Activated T-cell treated with anti-CD3 and anti-CD28 coated beads, Interleukin-2, amount 50 U/mL, for 24 hours (primary cell): Measurements from ENCODE around the gene RPS6KC1.
"Not testable (repeated sequence)": the region's sequence is repeated elsewhere in the genome, so short reads cannot be mapped to it uniquely, and the experiment has no call there.

Experiments
- DNase-seq: peaks from one replicate; pipeline ENCODE4 v3.0.0-alpha.2; 2020
- H3K27ac Mint-ChIP-seq: 2 replicates; pipeline ENCODE4 v1.8.0; 2020; ENCODE audit warnings: mild to moderate bottlenecking, mixed read lengths
- H3K27me3 Mint-ChIP-seq: 2 replicates; pipeline ENCODE4 v1.8.0; 2020; ENCODE audit warnings: mixed read lengths
- H3K36me3 Mint-ChIP-seq: 2 replicates; pipeline ENCODE4 v1.8.0; 2020; ENCODE audit warnings: low read depth, mixed read lengths
- H3K4me1 Mint-ChIP-seq: 2 replicates; pipeline ENCODE4 v1.8.0; 2020; ENCODE audit warnings: low read depth, mixed read lengths
- H3K4me3 Mint-ChIP-seq: 2 replicates; pipeline ENCODE4 v1.8.0; 2020; ENCODE audit warnings: mild to moderate bottlenecking, moderate library complexity, mixed read lengths
- H3K9me3 Mint-ChIP-seq: 2 replicates; pipeline ENCODE4 v1.8.0; 2020; ENCODE audit warnings: mixed read lengths

Gene RPS6KC1

GRCh38 chr1:213107613-213108012 lies 56.6 kb downstream of the RPS6KC1 start:
- Mint-ChIP-seq H3K4me3 (no peak overlapping the region), H3K27ac (no peak overlapping the region)
- DNase-seq = no peak

DNA sequence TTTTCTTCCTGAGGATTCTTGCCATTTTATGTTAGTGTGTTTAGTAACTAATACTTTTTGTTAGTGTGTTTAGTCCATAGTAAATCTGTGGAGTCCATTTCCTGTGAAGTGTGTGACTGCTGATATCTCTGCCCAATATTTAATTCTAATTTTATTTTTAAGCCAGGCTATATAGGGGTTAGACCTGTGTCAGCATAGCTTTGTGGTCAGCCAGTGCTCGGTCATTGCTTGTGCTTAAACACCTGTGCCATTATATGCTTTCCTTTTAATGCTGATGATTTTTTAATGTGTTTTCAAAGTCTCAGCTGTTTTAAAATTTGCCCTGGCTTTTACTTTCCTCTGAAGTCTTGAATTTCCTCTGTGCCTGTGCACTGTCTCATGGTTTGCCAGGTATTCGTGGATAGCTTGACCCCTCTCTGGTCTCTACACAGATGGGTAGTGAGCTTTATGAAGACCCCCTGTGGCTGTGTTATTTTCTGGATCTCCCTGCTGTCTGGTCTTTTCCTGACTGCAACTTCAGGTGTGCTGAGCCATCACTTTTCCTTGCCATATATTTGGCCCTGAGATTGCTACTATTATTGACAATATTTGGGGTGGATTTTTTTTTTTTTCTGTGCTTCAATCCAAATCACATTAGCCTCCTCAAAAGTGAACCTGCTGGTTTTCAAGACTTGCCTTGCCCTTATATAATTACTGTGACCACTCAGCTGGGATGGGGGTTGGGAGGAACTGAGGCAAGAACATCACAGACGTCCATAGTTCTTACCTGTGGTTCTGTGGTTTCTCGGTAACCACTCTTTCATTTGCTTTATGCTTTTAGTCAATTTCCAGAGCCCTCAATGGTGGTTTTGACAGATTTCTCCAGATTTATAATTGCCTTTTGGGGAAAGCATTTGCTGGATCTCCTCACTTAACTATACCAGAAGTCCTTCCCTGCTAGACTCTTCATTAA lies 59.6 kb downstream of the RPS6KC1 start:
- Mint-ChIP-seq H3K4me1 (peaks cover 12% of the 10 kb centered on the region), H3K27ac (no peak overlapping the region), H3K4me3 (no peak overlapping the region), H3K36me3 (peaks cover 17% of the 10 kb centered on the region), H3K9me3 (no peaks in the 10 kb centered on the region), H3K27me3 (no peaks in the 10 kb centered on the region)
- DNase-seq = no peak

More at GRCh38 chr1:213107613-213108012, 56.6 kb downstream of the RPS6KC1 start:
- no peaks in the 10 kb centered on the region for H3K27me3 Mint-ChIP-seq
- peaks cover 25% of the 10 kb centered on the region for H3K4me1 Mint-ChIP-seq
- H3K36me3 Mint-ChIP-seq = peaks cover 23% of the 10 kb centered on the region
- H3K9me3 Mint-ChIP-seq = no peaks in the 10 kb centered on the region

GRCh38 chr1:213111502-213111901 lies 60.5 kb downstream of the RPS6KC1 start:
- peaks cover 12% of the 10 kb centered on the region for H3K4me1 Mint-ChIP-seq
- no peak overlapping the region for H3K27ac Mint-ChIP-seq
- no peak for DNase-seq
- H3K36me3 Mint-ChIP-seq = peaks cover 9% of the 10 kb centered on the region
- H3K4me3 Mint-ChIP-seq = no peak overlapping the region
- H3K9me3 Mint-ChIP-seq = no peaks in the 10 kb centered on the region
- no peaks in the 10 kb centered on the region for H3K27me3 Mint-ChIP-seq

- H3K27ac Mint-ChIP-seq, H3K27me3 Mint-ChIP-seq, H3K36me3 Mint-ChIP-seq, H3K4me3 Mint-ChIP-seq, DNase-seq, H3K9me3 Mint-ChIP-seq: not testable (repeated sequence)
- H3K4me1 Mint-ChIP-seq = peaks cover 16% of the 10 kb centered on the region
These were observed 61.7 kb downstream of the RPS6KC1 start for GRCh38 chr1:213112723-213113122.

- not testable (repeated sequence) for H3K36me3 Mint-ChIP-seq, H3K27me3 Mint-ChIP-seq, DNase-seq, H3K9me3 Mint-ChIP-seq, H3K4me3 Mint-ChIP-seq
- Mint-ChIP-seq H3K27ac (peak overlapping the region; percentile 44), H3K4me1 (peaks cover 11% of the 10 kb centered on the region)
These were observed 66.7 kb downstream of the RPS6KC1 start for GRCh38 chr1:213117699-213118180.

GRCh38 chr1:213119794-213120193 lies 68.8 kb downstream of the RPS6KC1 start:
- Mint-ChIP-seq H3K36me3 (no peaks in the 10 kb centered on the region), H3K4me1 (peaks cover 11% of the 10 kb centered on the region), H3K27me3 (no peaks in the 10 kb centered on the region), H3K4me3 (no peak overlapping the region), H3K27ac (no peak overlapping the region), H3K9me3 (no peaks in the 10 kb centered on the region)
- DNase-seq = no peak

DNA sequence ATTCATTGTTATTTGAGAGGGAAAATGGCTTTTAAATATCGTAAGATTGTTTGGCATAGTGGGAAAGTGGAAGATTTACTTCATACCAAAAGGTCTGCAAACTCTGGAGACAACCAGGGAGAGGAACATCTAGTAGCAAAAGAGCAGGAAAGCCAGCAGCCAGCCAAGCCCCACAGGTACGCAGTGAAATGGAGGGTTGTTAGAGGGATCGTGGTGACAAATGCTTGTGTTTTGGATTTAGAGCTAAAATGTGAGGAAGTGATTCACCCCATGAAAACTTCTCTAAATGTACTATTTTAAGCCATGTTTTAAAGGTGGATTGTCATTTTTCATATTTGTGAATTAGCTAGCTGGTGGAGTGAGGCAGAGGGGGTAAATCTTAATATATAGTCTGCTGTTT lies 69.3 kb downstream of the RPS6KC1 start:
- Mint-ChIP-seq H3K36me3 (no peaks in the 10 kb centered on the region), H3K27me3 (no peaks in the 10 kb centered on the region)

DNA sequence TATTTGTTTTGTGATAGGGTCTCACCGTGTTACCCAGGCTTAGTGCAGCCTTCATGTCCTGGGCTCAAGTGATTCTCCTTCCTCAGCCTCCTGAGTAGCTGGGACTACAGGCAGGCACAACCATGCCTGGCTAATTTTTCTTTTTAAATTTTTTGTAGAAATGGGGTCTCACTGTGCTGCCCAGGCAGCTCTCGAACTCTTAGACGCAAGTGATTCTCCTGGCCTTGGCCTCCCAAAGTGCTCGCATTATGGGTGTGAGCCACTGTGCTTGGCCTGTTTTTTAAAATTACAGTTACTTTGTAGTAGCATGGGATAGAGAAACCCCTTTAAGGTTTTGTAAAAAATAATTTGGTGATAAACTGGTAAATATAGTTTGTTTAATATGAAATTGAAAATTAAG lies 69.9 kb downstream of the RPS6KC1 start:
- Mint-ChIP-seq H3K4me1 (peaks cover 11% of the 10 kb centered on the region), H3K27ac (no peak overlapping the region), H3K27me3 (no peaks in the 10 kb centered on the region), H3K9me3 (no peaks in the 10 kb centered on the region), H3K36me3 (no peaks in the 10 kb centered on the region), H3K4me3 (no peak overlapping the region)
- no peak for DNase-seq

More for the DNA sequence above, 69.3 kb downstream of the RPS6KC1 start:
- H3K4me3 Mint-ChIP-seq = no peak overlapping the region
- H3K4me1 Mint-ChIP-seq = peaks cover 11% of the 10 kb centered on the region
- no peaks in the 10 kb centered on the region for H3K9me3 Mint-ChIP-seq
- no peak for DNase-seq
- H3K27ac Mint-ChIP-seq = no peak overlapping the region

DNA sequence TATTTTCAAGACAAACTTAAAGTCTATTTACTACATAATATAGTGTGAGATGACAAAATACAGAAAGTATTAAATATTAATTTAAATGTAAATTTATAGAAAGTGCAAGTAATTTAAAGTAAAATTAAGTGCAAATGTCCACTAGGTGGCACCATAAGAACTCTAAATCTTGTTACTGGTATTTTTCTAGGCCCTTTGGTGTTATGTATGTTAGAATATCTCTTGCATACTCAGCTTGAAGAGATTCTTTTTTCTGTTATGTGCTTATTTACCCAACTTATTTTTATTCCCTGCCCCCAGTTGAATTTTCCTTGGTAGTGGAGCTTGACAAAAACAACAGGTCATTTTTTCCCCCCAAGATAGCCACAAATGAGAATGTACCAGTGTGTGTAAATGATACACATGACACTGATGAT lies 71.5 kb downstream of the RPS6KC1 start:
- Mint-ChIP-seq H3K27me3 (no peaks in the 10 kb centered on the region), H3K27ac (no peak overlapping the region), H3K4me1 (peaks cover 11% of the 10 kb centered on the region), H3K4me3 (no peak overlapping the region), H3K36me3 (no peaks in the 10 kb centered on the region), H3K9me3 (no peaks in the 10 kb centered on the region)
- DNase-seq = no peak

GRCh38 chr1:213123087-213123486 lies 72.0 kb downstream of the RPS6KC1 start:
- H3K36me3 Mint-ChIP-seq = no peaks in the 10 kb centered on the region
- DNase-seq = no peak
- H3K27ac Mint-ChIP-seq = no peak overlapping the region
- H3K9me3 Mint-ChIP-seq = no peaks in the 10 kb centered on the region
- H3K4me3 Mint-ChIP-seq = no peak overlapping the region
- no peaks in the 10 kb centered on the region for H3K27me3 Mint-ChIP-seq
- peaks cover 7% of the 10 kb centered on the region for H3K4me1 Mint-ChIP-seq

DNA sequence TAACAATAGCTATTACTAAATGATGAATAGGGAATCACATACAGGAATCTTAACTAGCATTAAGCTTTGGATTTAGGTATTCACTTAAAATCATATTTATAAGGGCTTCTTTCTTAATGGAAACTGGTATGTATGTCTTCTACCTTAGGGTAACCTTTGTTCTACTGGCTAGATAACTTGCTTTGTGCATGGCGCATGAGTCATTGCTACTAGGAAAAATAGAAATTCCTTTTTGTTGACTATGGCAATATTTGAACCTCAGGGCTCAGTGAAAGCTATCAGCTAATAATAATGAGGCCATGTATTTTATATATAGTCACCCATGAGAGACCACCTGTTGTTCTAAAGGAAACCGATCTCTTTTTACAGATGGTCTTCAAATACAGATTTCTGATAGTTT lies 72.5 kb downstream of the RPS6KC1 start:
- Mint-ChIP-seq H3K9me3 (no peaks in the 10 kb centered on the region), H3K36me3 (no peaks in the 10 kb centered on the region), H3K4me3 (no peak overlapping the region), H3K27ac (no peak overlapping the region), H3K4me1 (peaks cover 7% of the 10 kb centered on the region), H3K27me3 (no peaks in the 10 kb centered on the region)
- DNase-seq = no peak

DNA sequence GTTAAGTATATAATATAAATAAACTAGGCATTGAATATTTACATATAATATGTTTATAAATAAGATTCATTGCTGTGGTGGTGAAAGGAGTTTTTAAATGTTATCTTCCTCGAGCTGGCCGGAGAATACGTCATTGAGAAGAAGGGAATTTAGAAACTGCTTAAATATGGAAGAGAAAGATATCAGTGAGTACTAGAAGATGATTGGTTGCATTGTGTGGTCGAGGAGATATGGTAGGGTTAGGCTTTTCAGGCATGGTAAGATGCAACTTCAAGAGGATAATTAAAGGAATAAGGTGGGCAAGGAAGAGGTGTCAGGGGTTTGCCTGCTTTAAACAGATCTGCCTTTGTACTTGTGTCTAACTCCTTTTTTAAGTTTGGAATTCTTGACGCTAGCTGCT lies 73.5 kb downstream of the RPS6KC1 start:
- Mint-ChIP-seq H3K27me3 (no peaks in the 10 kb centered on the region), H3K4me1 (peaks cover 7% of the 10 kb centered on the region), H3K9me3 (no peaks in the 10 kb centered on the region), H3K4me3 (no peak overlapping the region), H3K27ac (no peak overlapping the region), H3K36me3 (no peaks in the 10 kb centered on the region)
- DNase-seq = no peak

DNA sequence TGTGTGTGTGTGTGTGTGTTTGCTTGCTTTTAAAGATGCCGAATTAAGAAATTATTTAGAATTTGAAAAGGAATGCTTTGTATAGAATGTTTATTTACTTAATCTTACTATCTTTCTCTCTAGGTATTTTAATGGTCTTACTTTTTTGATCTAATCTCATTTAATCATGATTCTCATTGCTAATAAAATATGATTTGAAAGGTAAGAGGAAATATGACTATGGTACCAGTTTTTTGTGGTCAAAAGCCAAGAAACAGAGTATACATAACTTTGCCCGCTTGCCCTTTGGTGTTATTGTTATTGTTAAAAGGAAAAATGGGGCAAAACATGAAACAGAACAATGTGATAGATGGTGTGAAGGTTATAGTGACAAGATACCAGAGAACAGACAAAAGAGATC lies 74.6 kb downstream of the RPS6KC1 start:
- no peaks in the 10 kb centered on the region for H3K27me3 Mint-ChIP-seq
- H3K4me3 Mint-ChIP-seq = no peak overlapping the region
- H3K9me3 Mint-ChIP-seq = no peaks in the 10 kb centered on the region
- H3K36me3 Mint-ChIP-seq = peaks cover 4% of the 10 kb centered on the region
- H3K4me1 Mint-ChIP-seq = peaks cover 4% of the 10 kb centered on the region
- H3K27ac Mint-ChIP-seq = no peak overlapping the region
- DNase-seq = no peak

- Mint-ChIP-seq H3K27me3 (no peaks in the 10 kb centered on the region), H3K9me3 (no peaks in the 10 kb centered on the region), H3K4me1 (peaks cover 2% of the 10 kb centered on the region), H3K4me3 (no peak overlapping the region), H3K36me3 (peaks cover 7% of the 10 kb centered on the region), H3K27ac (no peak overlapping the region)
- no peak for DNase-seq
These were observed 76.0 kb downstream of the RPS6KC1 start for GRCh38 chr1:213127074-213127473.

DNA sequence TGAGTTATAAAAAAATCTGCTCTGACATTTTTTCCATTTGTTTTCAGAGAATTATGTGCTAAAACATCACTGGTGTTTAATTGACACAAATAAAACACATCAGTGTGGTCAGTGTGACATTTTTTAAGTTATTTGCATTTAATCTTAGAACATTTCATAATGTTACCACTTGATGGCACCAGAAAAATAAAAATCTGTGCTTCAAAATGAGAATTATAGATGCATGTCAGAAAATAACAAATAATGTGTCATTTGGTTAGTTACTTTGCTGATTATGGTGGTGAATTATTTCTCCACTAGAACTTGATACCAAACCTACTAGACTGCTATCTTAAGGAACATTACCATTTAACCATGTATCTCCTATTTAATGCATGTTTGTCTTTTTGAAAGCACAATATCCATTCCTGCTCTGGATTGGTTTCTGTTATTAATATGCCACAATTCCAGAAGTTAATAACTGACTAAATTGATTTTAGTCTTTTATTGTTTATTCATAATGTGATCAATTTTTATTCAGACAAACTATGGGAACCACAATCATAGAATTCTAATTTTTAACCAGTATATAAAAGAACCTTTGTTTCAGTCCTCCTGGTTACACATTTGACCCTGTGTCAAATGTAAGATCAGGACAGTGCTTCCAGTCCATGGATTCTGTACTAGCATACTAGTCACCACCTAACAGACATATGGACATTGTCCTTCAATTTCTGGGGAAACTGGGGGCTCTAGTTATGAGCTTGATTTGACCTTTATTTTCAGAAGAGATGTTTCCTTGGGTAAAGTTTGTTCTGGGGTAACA lies 81.0 kb downstream of the RPS6KC1 start:
- Mint-ChIP-seq H3K27me3 (no peaks in the 10 kb centered on the region), H3K4me3 (no peak overlapping the region)

More for the DNA sequence above, 81.0 kb downstream of the RPS6KC1 start:
- H3K36me3 Mint-ChIP-seq = peaks cover 10% of the 10 kb centered on the region
- no peak for DNase-seq
- no peaks in the 10 kb centered on the region for H3K9me3 Mint-ChIP-seq
- no peak overlapping the region for H3K27ac Mint-ChIP-seq
- H3K4me1 Mint-ChIP-seq = peaks cover 2% of the 10 kb centered on the region
